Measurements from ENCODE around the gene PCNX1. TPM values are rescaled to one million over a fixed set of nuclear protein-coding genes. Genes with fewer than 3 reads are reported as not detected.

PCNX1 gene
- total and polyA plus RNA-seq, 2 of the 4 experiments (the other 2 are of a cell fraction), result 15.0 to 43.7 TPM

GRCh38 chr14:71004481-71004880 lies 97.2 kb downstream of the PCNX1 start:
- Histone ChIP-seq H2BK5ac (ENCODE audit: low read depth, low read length, poor library complexity, severe bottlenecking) (peak overlapping the region; percentile 24), H4K5ac (ENCODE audit: low read depth, low read length) (no peak overlapping the region), H4K20me1 (ENCODE audit: insufficient read depth, low read length) (peaks cover 4% of the 10 kb centered on the region; the same call in 1 of the 2 replicates), H3K23ac (ENCODE audit: low read depth, low read length) (no peak overlapping the region), H2AFZ (replicated peaks; ENCODE audit: low read length, poor library complexity) (no peak overlapping the region), H4K91ac (ENCODE audit: insufficient read depth, low read depth, low read length) (no peak overlapping the region), H3K9me1 (ENCODE audit: insufficient read depth, low read length) (peaks cover 13% of the 10 kb centered on the region), H4K8ac (ENCODE audit: low read depth in 2 of 2, low read length in 2 of 2) (no peak overlapping the region), H3K27ac (ENCODE audit: insufficient read depth, low read length) (peak overlapping the region; percentile 60), H3K9ac (ENCODE audit: low read depth, low read length) (no peak overlapping the region), H3K56ac (ENCODE audit: extremely low read depth, insufficient read depth, low read length) (no peak overlapping the region), H2AK5ac (ENCODE audit: low read depth, low read length) (no peak overlapping the region), H2BK15ac (ENCODE audit: low read depth, low read length) (no peak overlapping the region), H3K27me3 (ENCODE audit: control insufficient read depth, insufficient read depth, low read length) (no peaks in the 10 kb centered on the region), H3K4me2 (ENCODE audit: low read depth, low read length) (no peak overlapping the region), H2BK120ac (ENCODE audit: low read depth, low read length) (no peak overlapping the region), H3K79me1 (ENCODE audit: low read depth in 1 of 2, low read length in 2 of 2) (peaks cover 20 to 32% of the 10 kb centered on the region in 2 experiments; a peak in 3 of 4 replicates), H3K14ac (replicated peaks; ENCODE audit: low read depth, low read length) (no peak overlapping the region), H3K4me1 (ENCODE audit: control insufficient read depth, insufficient read depth, low read length) (peaks cover 9% of the 10 kb centered on the region), H3K4me3 (ENCODE audit: insufficient read depth, low read depth, low read length) (no peak overlapping the region), H2AK9ac (replicated peaks; ENCODE audit: low read depth, low read length, poor library complexity) (no peak overlapping the region), H3K36me3 (ENCODE audit: control insufficient read depth, insufficient read depth, low read length) (peaks cover 9% of the 10 kb centered on the region), H3K4ac (ENCODE audit: low read depth, low read length) (no peak overlapping the region), H3K9me3 (ENCODE audit: control insufficient read depth, insufficient read depth, low read length) (no peaks in the 10 kb centered on the region), H2BK20ac (ENCODE audit: low read depth, low read length) (no peak overlapping the region), H3K18ac (ENCODE audit: low read depth, low read length) (no peak overlapping the region)
- DNase-seq, result peak; percentile 30
- ChIA-PET POLR2A (ENCODE audit: unreplicated experiment) (no interaction called here), CTCF (no interaction called here)
- dilution Hi-C loops (cut with HindIII; ENCODE audit: low sequenced_read_pairs, unreplicated experiment), result no loop called here
- TF ChIP-seq CEBPB (IDR thresholded peaks at IDR 0.05; ENCODE audit: low read depth, low read length), result no peak
- no peak for TF ChIP-seq ELK1 (IDR thresholded peaks at IDR 0.05; ENCODE audit: borderline replicate concordance, low read depth, low read length)
- no peak for TF ChIP-seq MAFK (IDR thresholded peaks at IDR 0.05; ENCODE audit: low read depth, low read length)
- no peak for TF ChIP-seq RFX5 (IDR thresholded peaks at IDR 0.05; ENCODE audit: low read depth, low read length)
- no peak for TF ChIP-seq USF2 (IDR thresholded peaks at IDR 0.05; ENCODE audit: low read depth, low read length)
- TF ChIP-seq RAD21 (IDR thresholded peaks at IDR 0.05; ENCODE audit: low read length), result no peak
- TF ChIP-seq BHLHE40 (IDR thresholded peaks at IDR 0.05; ENCODE audit: low read depth, low read length), result no peak
- TF ChIP-seq CHD1 (IDR thresholded peaks at IDR 0.05; ENCODE audit: low read depth, low read length), result no peak
- no peak for TF ChIP-seq NFE2L2 (IDR thresholded peaks at IDR 0.05; ENCODE audit: low read depth, low read length)
- no peak for TF ChIP-seq MXI1 (IDR thresholded peaks at IDR 0.05; ENCODE audit: borderline replicate concordance, low read depth, low read length)
- no peak for TF ChIP-seq RCOR1 (IDR thresholded peaks at IDR 0.05; ENCODE audit: insufficient replicate concordance, low read length)
- no peak for TF ChIP-seq MAZ (IDR thresholded peaks at IDR 0.05; ENCODE audit: borderline replicate concordance, low read depth, low read length)
- TF ChIP-seq CTCF (conservative IDR thresholded peaks at IDR 0.05; ENCODE audit: low read depth, low read length), result no peak
- no peak for ATAC-seq (ENCODE audit: low read depth)
- no TSS peak for BruUV-seq (replicated peaks)
- in situ Hi-C loops (cut with MboI; ENCODE audit: low sequenced_read_pairs), result no loop called here
- intact Hi-C loops (cut with micrococcal nuclease), result no loop called here
- WGBS, 2 experiments (ENCODE audit: extremely low coverage in 2 of 2, insufficient read length in 1 of 2), result 0% methylated on average over 1 of the region's 2 CpGs; no CpG with 5 or more reads in 1 of the 2 experiments
